ENCODE data around the gene SBF2.

SBF2 gene

DNA sequence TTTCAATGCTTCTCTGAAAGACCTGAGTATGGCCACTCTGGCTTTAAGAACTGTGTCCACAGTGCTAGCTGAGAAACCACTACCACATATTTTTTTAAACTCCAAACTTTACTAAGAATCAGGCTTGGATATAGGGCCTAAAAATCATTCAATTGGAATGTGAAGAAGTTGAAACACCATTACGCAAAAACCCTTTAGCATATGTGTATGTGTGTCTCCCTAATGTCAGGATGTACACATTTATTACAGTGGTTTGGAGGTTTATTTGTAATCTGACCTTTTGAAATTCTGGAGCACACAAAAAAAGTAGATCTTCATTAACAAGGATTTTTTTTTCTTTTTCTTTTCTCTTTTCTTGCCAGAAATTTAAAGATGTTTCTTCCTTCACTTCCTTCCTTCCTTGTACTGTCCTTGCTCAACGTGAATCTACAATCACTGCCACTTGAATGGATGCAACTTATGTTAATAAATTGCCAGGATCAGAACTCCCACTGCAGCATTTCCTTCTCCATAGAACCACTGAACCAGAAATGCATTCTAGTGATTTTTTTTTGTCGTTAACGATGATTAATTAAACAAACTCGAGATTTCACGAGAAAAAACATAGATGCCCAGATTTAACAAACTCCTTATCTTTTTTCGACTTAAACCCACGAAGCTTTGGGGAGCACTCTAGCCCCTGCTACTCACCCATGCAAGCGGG, 7.8 kb upstream of the SBF2 start:
- DNase-seq (ENCODE audit: low spot score) = no peak

DNA sequence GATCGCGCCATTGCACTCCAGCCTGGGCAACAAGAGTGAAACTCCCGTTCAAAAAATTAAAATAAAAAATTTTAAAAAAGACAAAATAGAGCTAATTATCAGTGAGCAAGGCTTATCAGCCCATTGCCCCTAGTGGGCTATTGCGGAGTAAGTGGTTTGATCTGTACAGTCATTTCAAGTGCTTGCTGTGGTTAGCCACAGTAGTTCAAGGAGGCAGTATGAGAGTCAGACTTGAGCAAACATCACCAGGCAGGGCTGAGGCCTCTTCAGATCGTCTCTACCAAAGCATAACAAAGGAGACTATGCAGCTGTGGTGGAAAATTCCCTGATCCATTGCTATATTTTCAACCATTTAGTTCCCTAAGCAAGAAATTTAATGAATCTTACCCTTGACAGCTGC, 4.3 kb upstream of the SBF2 start:
- no peak for DNase-seq (ENCODE audit: low spot score)

DNA sequence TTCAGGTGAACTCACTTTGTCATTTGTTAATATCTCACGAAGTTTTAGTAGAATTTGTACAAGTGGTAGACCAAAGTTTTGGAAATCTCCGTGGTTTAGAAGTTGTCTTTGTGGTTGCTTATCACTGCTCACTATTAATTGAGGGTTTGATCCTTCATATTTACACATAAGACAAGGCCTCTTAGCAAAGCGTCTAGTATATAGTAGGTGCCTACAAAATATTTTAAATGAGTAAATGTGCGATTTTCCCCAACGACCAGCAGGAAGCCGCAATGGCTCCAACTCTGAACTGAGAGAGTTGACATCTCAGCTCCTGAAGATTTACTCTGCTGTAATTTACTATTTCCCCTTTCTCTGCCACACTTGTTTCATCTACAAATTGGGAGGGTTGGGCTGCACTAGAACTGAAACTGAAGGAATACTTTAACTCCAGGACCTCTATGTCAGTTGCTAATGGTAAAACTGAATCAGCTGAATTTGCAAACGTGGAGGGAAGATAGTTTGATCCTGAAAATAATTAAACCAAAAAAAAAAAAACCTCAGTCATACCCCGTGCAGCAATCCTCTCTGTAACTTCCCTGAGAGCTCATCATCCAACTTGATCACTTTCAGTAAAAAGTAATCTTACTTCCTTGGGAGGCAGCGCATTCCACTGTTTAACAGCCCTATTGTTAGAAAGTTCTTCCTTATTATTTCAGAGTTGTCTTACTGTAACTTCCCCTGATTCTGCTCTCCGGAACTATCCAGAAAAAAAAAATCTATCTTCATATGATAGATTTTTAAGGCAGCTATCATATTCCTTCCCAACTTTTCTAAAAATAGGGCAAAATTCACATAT, 1.3 kb upstream of the SBF2 start:
- no peak for DNase-seq (ENCODE audit: low spot score)

DNA sequence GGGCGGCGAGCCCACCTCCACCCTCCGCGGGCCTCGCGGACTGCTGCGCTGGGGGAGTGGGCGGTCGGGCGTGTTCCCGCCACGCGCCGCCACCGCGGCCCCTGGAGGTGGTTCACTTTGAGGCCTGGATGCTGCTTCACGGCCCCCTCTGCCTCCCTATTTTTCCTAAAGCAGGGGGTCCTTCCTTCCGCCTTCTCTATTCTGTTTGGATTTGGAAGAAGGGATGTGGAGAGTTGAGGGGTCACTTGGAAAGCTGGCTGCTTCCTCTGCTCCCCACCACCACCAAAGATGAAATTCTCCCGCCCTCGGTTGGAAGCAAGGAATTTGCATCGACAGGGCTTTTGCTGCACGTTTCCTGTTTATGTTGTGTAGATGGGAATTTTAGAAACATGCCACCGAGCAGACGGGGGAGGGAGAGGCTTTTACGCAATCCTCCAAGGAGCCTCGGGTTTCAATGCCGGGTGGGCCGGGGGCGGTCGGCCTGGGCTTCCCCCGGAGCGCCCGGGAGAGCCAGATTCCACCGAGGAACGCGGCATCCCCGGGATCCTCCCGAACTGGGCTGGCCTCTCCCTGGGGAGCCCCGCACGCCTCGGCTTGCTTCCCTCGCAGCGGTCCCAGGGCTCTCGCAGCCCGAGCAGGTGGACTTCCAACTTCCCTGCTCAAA, 403 bp upstream of the SBF2 start:
- DNase-seq (ENCODE audit: low spot score) = peak; percentile 48

DNA sequence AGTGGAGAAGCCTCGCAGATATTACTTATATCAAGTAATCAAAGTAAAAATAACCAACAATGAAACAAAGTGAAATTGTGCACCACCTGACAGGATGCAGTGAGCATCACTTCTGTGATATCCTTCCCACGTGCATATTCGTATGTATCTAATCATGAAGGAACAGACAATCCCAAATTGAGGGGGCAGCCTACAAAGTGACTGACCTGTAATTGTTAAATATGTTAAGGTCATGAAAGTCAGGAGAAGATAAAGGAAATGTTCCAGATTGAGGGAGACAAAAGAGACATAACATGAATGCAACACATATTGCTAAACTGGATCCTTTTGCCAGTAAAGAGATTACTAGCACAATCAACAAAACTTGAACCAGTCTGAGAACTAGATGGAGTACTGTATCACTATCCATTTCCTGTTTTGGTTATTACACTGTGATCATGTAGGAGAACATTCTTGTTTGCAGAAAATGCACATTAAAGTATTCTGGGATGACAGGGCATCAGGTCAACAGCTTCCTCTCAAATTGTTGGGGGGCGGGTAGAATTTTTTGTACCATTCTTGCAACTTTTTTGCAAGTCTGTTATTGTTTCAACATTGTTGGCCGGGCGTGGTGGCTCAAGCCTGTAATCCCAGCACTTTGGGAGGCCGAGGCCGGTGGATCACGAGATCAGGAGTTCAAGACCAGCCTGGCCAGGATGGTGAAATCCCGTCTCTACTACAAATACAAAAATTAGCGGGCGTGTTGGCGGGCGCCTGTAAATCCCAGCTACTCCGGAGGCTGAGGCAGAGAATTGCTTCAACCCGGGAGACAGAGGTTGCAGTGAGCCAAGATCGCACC, 2.0 kb downstream of the SBF2 start:
- no peak for DNase-seq (ENCODE audit: low spot score)

DNA sequence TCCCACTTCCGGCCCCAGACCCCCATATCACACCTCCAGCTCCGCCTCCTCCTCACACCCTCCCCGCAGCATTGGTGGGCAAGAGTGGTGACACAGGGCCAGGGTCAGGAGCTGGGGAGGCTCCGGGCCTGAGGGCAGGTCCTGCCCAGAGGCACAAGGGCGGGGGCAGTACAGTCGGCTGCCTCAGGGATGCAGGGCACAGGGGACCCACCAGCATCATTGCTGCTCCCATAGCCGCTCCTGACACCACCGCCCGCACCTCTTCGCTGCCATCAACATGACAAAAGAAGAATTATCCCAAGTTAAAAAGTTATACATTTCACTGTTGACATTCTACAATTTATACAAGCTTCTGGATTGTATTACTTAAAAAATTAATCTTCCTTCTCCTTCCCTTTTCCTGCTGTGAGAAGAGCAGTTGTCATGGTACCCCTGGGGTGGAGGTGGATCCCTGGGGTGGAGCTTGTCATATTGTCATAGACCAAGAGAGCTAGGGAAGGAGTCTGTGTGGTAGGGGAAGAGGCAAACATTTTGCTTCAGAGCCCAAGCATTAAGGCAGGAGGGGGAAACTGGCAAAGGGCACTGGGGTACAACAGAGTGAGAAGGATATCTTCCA, 4.1 kb downstream of the SBF2 start:
- DNase-seq (ENCODE audit: low spot score) = no peak

DNA sequence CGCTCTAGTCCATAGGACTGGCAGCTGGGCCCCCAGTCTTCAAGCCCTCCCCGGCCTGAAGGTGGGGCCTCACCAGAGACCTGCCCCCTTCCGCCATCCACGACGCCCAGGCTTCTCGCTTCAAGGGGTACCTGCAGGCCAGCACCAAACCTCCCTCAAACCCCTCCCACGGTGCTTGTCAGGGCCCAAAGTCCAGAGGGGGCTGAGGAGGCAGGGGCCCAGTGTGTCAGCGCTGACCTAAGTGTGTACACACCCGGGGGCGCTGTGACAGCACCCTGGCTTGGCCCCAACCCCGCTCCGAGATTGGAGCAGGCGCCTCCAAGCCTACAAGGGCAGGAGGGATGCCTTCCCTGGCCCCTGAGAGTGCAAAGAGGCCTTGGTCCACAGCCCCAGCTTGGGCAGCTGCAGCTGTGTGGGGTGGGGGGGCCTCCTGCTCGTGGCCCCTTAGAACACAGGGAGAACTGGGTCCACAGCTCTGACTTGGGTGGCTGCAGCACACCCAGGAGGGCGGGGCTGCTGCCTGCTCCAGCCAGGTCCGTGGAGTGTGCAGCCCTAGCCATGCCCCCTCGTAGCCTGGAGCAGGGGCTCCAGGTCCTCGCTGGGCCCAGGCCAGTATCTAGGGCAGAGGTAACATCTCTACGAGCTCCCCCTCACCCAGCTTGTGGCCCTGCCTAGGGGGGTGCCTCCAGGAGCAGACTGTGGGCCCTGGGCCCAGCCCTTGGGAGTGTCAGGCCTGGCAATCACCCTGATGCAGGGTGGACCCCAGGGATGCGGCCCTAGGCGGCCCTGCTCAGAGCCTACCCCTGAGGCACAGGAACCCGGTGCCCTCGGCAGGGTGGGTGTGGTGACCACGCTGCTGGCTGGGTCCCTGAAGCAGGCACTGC, 4.9 kb downstream of the SBF2 start:
- DNase-seq (ENCODE audit: low spot score) = no peak

DNA sequence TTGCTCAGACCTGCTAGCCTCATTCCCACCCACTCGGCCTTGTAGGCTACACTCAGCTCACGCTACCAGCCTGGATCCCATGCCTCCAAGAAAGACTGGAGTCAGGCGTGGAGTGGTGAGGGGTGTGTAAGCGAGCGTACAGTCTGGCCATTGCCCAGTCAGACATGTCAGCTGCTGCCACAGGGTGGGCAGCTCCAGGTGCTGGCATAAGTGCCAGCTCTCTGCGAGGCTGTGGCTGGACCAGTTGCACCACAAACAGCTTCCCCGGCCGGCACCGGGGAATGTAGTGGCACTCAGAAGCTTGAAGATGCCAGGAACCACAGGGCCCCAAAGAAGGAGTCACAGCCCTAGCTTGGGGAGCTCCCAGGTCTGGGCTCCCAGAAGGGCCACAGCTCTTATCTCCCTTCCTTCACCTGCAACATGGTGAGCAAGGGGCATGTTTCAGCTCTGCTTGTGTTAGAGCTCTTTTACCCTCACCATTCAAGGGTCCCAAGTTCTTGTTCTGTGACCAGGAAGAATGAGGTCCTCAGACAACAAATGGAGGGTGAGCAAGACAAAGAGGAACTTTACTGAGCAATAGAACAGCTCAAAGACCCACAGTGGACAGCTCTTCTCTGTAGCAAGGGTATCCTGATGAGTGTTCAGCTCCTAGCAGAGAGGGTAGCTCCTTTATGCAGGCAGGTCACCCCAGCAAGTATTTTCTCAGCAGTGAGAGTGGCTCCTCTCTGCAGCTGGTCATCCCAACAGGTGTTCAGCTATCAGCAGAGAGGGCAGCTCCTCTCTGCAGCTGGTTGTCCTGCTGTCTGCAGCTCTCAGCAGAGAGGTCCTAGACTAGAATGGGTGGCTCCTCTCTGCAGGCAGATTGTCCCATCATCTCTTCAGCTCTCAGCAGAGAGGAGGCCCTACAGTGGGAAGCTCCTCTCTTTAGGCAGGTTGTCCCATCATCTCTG, 6.0 kb downstream of the SBF2 start:
- no peak for DNase-seq (ENCODE audit: low spot score)

DNA sequence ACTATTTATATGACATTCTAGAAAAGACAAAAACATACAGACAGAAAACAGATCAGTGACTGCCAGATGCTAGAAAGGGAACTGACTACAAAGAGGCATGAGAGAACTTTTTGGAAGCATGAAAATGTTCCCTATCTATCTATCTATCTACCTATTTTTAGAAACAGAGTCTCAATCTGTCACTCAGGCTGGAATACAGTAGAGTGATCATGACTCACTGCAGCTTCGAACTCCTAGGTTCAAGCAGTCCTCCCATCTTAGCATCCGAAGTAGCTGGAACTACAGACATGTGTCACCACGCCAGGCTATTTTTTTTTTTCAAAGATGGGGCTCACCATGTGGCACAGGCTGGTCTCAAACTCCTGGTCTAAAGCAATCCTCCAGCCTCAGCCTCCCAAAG, 6.9 kb downstream of the SBF2 start:
- DNase-seq (ENCODE audit: low spot score) = no peak

DNA sequence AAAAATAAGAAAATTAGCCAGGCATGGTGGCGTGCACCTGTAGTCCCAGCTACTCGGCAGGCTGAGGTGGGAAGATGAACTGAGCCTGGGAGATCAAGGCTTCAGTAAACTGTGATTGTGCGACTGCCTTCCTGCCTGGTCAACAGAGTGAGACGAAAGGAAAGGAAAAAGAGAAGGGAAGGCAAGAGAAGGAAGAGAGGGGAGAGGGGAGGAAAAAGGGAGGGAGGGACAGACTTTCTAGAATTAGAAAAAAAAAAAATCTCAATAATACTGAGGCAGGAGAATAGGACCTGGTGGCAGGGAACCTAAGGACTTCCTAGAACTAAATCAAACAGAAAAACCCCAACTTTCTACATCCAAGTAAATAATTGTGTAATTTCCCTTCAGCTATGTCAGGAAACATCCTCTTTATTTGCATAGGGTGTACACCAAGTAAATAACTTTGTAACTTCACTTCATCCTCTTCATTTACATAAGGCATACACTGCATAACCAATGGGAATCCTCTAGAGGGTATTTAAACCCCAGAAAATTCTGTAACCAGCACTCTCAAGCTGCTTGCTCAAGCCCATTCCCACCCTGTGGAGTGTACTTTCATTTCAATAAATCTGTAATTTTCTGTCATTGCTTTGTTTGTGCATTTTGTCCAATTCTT, 8.7 kb downstream of the SBF2 start:
- DNase-seq (ENCODE audit: low spot score) = no peak

DNA sequence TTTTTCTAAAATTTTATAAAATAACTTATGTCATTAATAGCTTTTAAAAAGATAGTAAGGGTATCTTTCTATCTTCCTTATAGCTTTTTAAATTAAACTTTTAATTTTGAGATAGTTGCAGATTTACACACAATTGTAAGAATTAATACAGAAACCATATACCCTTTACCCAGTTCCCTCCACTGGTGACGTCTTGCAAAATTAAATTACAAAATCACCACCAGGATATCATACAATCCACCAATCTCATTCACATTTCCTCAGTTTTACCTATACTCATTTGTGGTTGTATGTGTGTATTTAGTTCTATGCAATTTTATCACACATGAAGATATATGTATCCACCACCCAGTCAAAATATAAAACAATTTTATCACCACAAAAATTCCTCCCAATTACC, 10.0 kb downstream of the SBF2 start:
- DNase-seq (ENCODE audit: low spot score) = no peak

DNA sequence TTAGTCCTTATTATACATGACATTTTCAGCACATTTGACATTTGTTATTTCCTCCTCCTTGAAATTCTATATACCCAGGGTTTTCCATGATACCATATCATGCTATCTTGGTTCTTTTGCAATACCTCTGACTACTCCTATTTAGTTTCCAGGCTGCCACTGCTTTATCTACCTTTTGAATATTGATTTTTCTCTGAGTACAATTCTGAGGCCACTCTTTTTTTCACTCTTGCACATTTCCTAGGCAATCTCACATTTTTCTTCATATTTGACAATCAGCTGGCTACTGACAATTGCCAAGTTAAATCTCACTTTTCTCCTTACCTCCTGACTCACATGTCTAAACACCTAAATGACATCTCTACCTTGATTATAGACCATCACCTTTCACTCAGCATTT, 11.9 kb downstream of the SBF2 start:
- DNase-seq (ENCODE audit: low spot score) = no peak

DNA sequence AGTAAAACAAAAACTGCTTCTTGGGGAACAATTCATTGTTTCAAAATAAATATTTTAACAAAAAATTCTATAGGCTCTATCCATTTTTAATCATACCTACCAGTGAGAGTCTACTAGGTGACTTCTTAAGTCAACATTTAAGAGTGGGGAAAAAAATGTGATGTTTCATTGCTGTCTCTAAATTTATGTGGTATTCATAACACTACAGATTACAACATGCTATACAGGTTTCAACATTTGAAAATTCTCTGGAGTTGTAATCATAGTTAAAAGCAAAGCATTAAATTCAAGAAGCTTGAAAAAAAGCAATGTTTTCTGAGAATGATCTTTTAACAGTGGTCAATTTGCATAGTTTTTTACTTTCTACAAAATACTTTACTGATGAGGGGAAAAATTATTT, 18.3 kb downstream of the SBF2 start:
- no peak for DNase-seq (ENCODE audit: low spot score)

DNA sequence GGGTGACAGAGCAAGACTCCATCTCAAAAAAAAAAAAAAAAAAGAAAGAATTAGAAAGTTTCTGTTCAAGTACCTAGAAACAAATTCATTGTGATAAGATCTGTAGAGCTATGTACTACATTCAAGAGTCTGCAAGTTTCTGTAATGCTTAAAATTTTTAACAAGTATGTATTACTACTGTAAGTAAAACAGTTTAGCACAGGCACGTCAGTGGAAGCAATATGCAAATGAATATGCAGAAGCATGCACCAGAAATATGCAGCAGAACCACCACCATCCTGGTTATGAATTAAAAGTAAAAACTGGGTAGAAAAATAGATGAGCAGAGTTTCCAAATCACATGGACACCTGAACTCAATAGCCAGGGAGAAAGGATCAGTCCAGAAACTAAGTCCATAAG, 19.3 kb downstream of the SBF2 start:
- DNase-seq (ENCODE audit: low spot score) = no peak

DNA sequence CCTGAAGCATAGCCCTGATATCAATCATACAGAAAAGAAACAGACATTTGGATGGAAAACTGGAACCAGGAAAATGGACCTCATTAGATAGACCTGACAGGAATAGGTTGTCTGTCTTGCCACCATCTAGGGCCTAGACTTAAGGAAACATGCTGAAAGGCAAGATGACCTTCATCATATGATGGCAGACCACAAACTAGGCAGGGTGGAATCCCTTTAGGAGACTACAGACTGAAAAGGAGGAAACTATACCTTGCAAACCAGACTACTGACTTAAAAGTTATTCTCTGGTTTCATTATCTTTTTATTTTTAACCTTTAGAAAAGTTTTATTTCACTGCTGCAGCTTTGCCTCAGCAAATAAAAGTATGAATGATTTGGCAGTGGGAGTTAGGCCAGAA, 20.3 kb downstream of the SBF2 start:
- no peak for DNase-seq (ENCODE audit: low spot score)

DNA sequence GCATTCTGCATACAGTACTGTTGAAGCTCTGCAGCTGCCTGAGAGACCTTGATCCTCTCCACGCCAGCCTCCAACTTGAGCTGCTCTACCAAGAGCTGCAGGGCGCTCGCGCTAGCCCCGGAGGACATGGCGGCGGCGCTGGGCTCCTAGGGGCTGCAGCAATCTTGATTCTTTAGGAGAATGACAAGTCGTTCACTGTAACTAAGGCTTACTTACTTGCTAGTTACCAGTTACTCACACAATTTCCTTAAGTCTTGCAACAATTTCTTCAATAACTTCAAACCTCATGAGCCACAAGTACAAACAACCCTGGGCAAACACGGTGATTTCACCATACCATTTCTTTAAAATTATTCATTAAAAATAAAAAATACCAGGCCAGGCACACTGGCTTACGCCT, 21.9 kb downstream of the SBF2 start:
- DNase-seq (ENCODE audit: low spot score) = no peak

DNA sequence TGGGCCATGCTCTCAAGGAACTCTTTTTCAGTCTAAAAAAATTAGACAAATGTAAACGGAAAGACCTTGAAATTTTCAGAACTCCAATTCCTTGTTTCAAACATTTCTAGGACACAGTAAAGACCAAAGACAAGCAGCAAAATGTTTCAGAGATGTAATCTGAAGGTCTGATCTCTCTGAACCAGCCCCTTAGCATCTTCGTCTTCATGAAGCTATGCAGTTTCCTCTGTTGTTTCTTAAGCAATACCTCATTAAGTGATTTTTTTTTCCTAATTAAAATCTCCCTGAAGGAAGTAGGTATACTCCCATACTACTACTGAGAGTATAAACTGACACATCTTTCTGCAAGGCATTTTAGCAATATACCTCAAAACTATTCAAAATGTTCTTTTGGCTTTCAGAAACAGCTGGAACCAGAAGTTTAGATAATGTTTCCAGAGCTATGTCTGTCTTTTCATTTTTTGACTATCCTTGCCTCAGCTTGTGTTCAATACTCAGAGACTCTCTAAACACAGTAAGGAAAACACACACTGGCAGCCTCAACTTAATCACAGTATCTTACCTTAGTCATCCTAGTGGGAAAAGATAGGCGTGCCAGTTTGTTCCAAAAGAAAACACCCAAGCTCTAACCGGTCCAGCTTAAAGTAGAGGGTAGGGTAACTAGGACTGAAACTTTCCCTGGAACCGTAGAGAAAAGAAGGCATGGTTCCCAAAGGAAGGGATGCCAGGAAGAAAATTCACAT, 25.1 kb downstream of the SBF2 start:
- DNase-seq (ENCODE audit: low spot score) = no peak

DNA sequence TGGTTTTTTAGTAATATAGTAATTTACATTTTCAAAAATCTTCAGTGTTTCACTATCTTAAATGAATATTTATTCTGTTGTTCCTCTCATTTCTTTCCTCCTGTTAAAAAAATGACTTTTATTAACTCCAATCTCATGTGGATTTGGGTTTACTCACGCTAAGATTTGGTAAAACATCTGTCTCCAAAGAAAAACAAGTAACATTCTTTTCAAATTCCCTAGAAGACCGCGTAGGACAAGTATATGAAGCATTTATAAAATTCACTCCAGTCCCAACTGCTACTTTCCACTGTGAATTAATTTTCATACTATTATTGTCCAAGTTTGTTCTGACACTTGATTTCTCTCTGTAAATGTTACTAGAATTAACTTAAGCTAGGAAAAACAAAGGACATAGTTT, 26.2 kb downstream of the SBF2 start:
- DNase-seq (ENCODE audit: low spot score) = no peak

Measured in iPS-NIHi11 (cell line).